ENCODE data around the gene MALT1.
"Not testable (repeated sequence)": the region's sequence is repeated elsewhere in the genome, so short reads cannot be mapped to it uniquely, and the experiment has no call there.

Gene MALT1

DNA sequence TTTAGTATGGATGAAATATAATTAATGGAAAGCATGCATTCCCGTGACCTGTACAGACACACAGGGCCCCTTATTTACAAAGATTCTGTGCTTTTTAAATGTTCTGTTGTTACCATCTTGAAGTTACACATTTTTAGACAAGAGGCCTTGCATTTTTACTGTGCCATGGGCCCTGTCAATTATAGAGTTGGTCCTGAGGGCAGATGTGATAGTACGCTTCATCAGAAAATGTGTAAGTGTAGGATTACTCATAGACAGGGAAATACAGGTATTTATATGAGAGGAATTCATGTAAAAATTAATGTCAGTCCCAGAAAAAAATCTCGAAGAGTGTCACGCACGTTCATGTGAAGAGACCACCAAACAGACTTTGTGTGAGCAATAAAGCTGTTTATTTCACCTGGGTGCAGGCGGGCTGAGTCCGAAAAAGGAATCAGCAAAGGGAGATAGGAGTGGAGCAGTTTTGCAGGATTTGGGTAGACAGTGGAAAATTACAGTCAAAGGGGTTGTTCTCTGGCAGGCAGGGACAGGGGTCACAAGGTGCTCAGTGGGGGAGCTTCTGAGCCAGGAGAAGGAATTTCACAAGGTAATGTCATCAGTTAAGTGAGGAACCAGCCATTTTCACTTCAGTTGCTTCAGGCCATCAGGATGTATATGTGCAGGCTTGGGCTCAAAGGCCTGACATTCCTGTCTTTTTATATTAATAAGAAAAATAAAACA, 30.2 kb upstream of the MALT1 start:
- no peak for DNase-seq (ENCODE audit: low read depth in 2 of 2)
- no peak overlapping the region for H3K4me3 ChIP-seq (replicated peaks in 1 of 2; ENCODE audit: low read depth in 2 of 2, low read length in 2 of 2)
- TF ChIP-seq, protein P1, sequence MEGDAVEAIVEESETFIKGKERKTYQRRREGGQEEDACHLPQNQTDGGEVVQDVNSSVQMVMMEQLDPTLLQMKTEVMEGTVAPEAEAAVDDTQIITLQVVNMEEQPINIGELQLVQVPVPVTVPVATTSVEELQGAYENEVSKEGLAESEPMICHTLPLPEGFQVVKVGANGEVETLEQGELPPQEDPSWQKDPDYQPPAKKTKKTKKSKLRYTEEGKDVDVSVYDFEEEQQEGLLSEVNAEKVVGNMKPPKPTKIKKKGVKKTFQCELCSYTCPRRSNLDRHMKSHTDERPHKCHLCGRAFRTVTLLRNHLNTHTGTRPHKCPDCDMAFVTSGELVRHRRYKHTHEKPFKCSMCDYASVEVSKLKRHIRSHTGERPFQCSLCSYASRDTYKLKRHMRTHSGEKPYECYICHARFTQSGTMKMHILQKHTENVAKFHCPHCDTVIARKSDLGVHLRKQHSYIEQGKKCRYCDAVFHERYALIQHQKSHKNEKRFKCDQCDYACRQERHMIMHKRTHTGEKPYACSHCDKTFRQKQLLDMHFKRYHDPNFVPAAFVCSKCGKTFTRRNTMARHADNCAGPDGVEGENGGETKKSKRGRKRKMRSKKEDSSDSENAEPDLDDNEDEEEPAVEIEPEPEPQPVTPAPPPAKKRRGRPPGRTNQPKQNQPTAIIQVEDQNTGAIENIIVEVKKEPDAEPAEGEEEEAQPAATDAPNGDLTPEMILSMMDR (IDR thresholded peaks at IDR 0.05; ENCODE audit: low read depth, low read length): no peak

DNA sequence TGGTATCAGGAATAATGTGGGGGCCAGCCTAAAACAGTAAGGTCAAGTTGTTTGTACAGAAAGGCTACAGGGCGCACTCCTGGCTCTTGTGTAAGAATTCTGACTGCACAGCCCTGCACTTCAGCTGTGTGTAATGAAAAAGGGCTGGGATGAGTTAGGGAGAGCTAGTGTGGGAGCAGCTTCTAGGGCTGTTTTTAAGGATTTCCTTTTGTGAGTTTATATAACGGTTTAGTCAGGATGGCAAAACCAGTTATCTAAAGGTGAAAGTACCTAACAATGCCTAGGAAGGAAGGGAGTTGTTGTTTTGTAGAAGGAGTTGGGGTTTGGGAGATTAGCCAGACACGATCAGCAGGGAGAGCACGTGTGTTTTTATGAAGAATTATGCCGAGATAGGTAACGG, 27.7 kb upstream of the MALT1 start:
- H3K4me3 ChIP-seq (replicated peaks in 1 of 2; ENCODE audit: low read depth in 2 of 2, low read length in 2 of 2); DNase-seq (ENCODE audit: low read depth in 2 of 2): not testable (repeated sequence)

DNA sequence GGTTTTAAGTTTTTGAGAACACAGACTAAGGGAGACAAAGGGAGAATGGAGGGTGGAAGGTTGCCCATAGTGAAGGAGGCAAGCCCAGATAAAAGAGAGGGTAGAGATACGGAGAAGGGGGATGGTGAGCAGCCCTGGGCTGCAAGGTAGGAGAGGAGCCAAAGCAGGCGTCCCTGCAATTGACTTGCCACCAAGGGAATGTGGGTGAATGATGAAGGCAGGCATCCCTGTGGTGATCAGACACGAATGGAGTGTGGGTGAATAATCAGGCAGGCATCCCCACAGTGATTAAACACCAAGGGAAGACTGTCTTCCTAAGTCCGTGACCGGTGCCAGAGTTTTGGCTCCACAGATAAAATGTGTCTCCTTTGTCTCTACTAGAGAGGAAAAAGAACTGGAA, 25.9 kb upstream of the MALT1 start:
- TF ChIP-seq, protein P1 (IDR thresholded peaks at IDR 0.05; ENCODE audit: low read depth, low read length): no peak
- no peak overlapping the region for H3K4me3 ChIP-seq (replicated peaks in 1 of 2; ENCODE audit: low read depth in 2 of 2, low read length in 2 of 2)
- peak; percentile 30 to 64 for DNase-seq (ENCODE audit: low read depth in 2 of 2)

DNA sequence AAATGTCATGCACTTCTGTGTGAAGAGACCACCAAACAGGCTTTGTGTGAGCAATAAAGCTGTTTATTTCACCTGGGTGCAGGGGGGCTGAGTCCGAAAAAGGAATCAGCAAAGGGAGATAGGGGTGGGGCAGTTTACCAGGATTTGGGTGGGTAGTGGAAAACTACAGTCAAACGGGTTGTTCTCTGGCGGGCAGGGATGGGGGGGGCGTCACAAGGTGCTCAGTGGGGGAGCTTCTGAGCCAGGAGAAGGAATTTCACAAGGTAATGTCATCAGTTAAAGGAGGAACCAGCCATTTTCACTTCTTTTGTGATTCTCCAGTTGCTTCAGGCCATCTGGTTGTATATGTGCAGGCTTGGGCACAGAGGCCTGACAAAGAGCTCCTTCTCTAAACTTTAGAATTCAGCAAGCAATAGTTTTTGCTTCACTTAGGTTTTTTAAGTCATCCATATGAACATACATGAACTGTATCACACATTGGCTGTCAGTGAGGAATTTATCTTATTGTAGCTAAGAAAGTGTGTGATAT, 24.9 kb upstream of the MALT1 start:
- H3K4me3 ChIP-seq (replicated peaks in 1 of 2; ENCODE audit: low read depth in 2 of 2, low read length in 2 of 2): no peak overlapping the region
- no peak for DNase-seq (ENCODE audit: low read depth in 2 of 2)
- TF ChIP-seq, protein P1 (IDR thresholded peaks at IDR 0.05; ENCODE audit: low read depth, low read length): no peak

DNA sequence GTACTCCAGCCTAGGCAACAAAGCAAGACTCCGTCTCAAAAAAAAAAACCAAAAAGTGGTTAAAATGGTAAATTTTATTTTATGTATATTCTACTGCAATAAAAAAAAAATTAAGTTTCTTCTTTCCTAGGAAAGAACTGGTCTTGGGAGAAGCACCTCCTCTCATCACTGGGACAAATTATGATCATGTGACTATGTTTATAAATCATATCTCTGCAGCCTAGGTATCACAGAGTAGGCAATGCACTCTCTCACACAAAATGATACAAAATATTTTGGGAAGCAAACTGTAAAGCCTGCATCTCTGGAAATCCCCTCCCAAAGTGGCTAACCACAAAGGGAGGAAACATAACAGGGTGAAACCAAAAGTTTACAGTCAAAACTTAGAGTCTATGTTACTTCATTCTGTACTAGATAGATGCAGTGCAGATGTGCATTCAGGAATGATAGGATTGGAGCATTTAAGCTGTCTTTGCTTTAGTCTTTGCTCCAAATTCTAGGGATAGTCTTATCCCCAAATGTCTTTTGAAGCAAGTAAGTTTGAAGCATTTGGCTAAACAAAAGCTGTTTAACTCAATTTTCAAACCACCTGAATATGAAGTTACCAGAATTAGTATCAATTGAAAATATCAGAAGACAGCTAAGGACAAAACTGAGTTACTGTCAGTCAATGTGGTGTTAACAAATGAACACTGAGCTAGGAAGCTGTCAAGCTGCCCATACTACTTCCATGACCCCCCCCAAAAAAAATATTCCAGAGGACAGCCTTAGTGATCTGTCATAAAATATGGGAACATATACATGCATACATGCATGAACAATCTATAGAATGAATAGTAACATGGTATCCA, 21.1 kb upstream of the MALT1 start:
- no peak for DNase-seq (ENCODE audit: low read depth in 2 of 2)
- TF ChIP-seq, protein P1 (IDR thresholded peaks at IDR 0.05; ENCODE audit: low read depth, low read length): no peak
- no peak overlapping the region for H3K4me3 ChIP-seq (replicated peaks in 1 of 2; ENCODE audit: low read depth in 2 of 2, low read length in 2 of 2)

DNA sequence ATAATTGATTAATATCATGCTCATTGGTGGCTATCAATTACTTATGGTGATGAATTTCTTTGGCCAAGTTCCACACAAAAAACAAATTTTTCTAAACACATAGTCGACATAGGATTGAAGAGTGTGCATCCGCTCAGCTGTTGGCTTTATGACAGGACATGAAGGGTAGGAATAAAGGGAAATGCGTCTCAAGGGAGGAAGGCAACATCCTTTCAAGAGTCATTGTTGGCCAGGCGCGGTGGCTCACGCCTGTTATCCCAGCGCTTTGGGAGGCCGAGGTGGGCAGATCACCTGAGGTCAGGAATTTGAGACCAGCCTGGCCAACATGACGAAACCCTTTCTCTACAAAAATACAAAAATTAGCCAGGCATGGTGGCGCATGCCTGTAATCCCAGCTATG, 20.4 kb upstream of the MALT1 start:
- DNase-seq (ENCODE audit: low read depth in 2 of 2); H3K4me3 ChIP-seq (replicated peaks in 1 of 2; ENCODE audit: low read depth in 2 of 2, low read length in 2 of 2): not testable (repeated sequence)

DNA sequence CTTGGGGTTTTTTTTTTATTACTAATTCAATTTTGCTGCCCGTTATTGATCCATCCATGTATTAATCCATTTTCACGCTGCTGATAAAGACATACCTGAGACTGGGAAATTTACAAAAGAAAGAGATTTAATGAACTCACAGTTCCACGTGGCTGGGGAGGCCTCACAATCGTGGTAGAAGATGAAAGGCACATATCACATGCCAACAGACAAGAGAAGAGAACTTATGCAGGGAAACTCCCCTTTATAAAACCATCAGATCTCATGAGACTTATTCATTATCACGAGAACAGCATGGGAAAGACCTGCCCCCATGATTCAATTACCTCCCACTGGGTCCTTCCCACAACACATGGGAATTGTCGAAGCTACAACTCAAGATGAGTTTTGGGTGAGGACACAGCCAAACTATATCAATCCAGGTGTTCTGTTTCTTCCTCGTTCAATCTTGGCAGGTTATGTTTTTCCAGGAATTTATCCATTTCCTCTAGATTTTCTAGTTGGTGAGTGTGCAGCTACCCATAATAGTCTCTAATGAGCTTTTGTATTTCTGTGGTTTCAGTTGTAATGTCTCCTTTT, 18.0 kb upstream of the MALT1 start:
- not testable (repeated sequence) for H3K4me3 ChIP-seq (replicated peaks in 1 of 2; ENCODE audit: low read depth in 2 of 2, low read length in 2 of 2); DNase-seq (ENCODE audit: low read depth in 2 of 2)

DNA sequence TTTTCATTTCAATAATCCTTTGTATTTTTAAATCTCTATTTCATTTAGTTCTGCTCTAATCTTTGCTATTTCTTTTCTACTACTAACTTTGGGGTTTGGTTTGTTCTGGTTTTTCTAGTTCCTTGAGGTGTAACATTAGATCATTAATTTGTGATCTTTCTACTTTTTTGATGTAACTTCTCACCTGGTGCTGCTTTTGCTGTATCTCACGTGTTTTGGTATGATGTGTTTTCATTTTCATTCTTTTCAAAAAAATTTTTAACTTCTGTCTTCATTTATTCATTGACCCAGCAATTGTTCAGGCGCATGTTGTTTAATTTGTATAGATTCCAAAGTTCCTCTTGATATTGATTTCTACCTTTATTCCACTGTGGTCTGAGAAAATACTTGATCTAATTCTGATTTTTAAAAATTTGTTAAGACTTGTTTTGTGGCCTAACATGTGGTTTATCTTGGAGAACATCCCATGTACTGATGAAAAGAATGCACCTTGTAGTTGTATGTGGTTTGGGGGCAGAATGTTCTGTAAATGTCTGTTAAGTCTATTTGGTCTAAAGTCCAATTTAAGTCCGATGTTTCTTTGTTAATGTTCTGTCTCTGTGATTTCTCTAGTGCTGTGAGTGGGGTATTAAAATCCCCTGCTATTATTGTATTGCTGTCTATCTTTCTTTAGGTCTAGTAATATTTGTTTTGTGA, 17.3 kb upstream of the MALT1 start:
- TF ChIP-seq, protein P1 (IDR thresholded peaks at IDR 0.05; ENCODE audit: low read depth, low read length): no peak
- no peak for DNase-seq (ENCODE audit: low read depth in 2 of 2)
- H3K4me3 ChIP-seq (replicated peaks in 1 of 2; ENCODE audit: low read depth in 2 of 2, low read length in 2 of 2): no peak overlapping the region

All from cardiac fibroblast (primary cell).